Measurements from ENCODE around the gene ADAT3.
"Not testable (repeated sequence)": the region's sequence is repeated elsewhere in the genome, so short reads cannot be mapped to it uniquely, and the experiment has no call there.

ADAT3 gene

DNA sequence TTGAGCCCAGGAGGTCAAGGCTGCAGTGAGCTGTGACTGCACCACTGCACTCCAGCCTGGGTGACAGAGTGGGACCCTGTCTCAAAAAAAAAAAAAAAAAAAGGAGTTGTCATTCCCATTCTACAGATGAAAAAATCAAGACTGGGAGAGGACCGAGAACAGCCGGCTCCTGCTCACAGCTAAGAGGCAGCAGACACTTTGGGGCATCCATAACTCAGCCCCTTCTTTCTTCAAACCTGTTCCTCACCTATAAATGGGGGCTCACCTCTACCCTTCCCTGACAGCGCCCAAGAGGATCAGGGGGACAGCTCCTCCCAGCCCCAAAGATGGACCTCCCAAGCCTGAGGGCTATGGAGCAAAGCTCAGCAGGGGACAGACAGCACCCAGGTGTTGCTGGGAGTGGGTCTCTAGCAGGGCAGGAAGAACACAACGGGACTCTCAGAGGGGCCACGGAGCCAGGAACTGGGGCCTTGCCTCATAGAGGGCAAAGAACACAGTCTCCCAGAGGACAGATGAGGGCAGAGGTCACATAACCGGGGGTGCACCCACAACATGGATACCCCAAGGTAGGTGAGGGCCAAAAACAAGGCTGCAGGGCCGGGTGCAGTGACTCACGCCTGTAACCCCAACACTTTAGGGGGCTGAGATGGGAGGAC, 38.4 kb upstream of the ADAT3 start:
- DNase-seq (ENCODE audit: low read depth in 2 of 2) = no peak

DNA sequence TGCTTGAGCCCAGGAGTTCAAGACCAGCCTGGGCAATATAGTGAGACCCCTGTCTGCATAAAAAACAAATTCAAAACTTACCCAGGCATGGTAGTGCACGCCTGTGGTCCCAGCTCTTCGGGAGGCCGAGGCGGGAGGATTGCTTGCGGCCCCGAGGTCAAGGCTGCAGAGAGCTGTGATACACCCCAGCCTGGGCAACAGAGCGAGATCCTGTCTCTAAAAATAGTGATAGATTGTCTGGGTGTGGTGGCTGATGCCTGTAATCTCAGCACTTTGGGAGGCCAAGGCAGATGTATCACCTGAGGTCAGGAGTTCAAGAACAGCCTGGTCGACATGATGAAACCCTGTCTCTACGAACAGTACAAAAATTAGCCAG, 37.9 kb upstream of the ADAT3 start:
- no peak for DNase-seq (ENCODE audit: low read depth in 2 of 2)

DNA sequence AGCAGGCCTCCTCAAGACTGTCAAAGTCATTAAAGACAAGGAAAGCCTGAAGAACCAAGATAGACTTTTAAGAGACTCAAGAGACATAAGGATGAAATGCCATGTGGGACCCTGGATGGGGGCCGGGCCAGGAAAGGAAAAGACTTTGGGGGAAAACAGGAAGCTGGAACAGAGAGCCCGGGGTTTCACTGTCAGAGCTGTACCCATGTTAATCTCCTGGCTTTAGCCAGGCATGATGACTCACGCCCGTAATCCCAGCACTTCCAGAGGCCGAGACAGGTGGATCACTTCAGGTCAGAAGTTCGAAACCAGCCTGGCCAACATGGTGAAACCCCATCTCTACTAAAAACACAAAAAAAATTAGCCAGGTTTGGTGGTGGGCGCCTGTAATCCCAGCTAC, 36.2 kb upstream of the ADAT3 start:
- DNase-seq (ENCODE audit: low read depth in 2 of 2) = no peak

DNA sequence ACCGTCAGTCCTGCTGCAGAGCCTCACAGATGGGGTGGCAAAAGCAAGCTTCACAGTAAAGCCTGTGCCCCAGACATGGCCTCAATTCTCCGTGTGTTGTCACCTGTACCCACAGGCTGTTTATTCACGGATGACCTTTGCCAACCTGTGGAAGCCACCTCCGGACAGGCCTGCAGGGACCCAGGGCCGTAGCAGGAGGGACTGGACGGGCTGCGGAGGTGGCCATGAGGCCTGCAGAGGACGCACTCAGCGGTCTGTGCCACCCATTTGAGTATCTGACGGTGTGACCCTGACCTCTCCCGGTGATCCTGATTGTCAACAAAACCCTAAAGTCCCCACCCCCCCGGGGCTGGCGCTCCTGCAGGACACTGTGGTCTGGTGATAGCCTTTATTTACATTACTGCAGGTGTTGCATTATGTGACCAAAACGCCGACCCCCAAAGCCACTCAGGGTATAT, 34.0 kb upstream of the ADAT3 start:
- no peak for DNase-seq (ENCODE audit: low read depth in 2 of 2)

DNA sequence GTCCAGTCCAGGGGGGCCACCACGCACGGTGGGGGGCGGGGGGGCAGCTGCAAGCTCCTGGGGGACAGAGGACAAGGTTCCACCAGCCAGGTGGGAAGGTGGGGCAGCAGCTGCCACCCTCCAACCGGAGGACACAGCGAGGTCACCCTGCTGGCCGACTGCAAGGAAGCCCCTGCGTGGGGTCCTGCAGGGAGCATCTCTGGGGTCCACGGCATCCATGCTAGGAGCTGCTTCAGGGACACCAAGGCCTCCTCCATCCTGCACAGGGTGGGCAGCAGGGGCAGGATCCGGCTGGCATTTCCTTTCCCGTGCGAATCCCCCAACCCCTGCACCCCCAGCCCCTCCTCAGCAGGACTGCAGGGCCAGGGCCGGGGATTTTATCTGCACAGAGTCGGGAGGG, 33.6 kb upstream of the ADAT3 start:
- DNase-seq (ENCODE audit: low read depth in 2 of 2) = no peak

DNA sequence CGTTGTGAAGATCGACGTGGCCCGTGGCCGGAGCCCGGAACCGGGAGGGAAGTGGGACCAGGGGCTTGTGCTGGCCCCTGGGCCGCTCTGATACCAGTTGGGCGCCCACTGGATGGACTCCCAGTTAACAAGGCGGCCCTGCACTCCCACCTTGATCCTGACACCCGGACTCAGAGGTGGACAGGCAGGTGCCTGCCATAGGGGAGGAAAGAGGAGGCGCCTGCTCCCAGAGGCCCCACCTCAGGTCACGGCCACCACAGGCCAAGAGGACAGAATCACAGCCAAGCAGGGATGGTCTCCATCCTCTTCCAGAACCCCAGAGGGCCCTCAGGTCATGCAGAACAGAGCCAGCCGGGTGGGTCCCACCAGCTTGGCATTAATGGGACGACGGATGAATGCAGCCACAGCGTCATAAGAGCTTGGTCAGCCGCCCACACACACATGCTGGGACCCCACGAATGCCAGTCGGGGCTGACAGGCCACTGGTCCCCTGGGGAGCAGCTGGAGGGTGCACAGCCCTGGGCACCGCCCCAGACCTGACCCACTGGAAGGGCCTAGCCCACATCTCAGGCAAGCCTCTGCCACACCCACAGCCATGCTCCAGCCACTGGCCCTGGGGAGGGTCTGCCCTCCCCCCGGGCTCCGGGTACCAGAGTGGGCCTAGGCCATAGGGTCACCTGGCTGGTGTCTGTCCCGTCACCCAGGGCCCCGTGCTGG, 32.2 kb upstream of the ADAT3 start:
- DNase-seq (ENCODE audit: low read depth in 2 of 2) = no peak

DNA sequence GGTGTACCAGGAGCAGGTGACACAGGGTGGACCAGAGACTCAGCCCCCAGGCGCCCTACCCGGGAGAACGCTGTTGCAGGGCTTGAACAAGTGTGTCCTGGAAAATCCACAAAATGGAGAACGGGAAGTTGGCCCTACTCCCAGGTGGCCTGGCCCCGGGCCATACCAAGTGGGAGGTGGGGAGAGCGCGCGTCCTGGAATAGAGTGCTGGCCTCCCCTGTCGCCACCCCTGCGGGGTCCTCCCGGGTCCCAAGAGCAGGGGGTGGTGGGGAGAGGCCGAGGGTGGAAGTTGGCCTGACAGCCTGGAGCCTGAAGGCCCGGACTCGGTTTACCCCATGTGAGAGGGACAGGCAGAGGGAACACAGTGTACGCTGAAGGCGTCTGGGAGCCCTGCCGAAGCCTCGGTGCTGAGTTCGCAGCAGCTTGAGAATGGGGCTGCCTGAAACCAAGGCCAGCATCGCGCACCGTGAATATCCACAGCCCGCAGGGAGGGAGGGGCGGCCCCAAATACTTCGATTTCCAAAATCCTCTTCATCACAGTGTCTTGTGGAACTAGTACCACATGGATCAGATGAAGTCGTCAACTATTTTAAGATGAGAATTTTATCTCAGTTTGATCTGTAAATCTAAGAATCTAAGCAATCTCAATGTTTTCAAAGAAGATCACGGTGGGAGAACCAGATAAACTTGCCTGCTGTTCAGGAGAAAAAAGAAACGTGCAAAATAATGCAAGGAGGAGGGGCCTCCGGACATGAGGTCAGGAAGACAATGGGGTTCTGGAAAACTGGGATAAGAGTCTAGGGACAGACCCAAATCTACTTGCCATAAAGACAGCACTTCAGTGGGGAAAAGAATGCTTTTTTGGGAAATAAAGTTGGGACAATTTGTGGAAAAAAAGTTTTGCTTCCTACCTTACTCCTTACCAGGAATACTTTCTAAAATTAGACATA, 31.4 kb upstream of the ADAT3 start:
- DNase-seq (ENCODE audit: low read depth in 2 of 2) = no peak

DNA sequence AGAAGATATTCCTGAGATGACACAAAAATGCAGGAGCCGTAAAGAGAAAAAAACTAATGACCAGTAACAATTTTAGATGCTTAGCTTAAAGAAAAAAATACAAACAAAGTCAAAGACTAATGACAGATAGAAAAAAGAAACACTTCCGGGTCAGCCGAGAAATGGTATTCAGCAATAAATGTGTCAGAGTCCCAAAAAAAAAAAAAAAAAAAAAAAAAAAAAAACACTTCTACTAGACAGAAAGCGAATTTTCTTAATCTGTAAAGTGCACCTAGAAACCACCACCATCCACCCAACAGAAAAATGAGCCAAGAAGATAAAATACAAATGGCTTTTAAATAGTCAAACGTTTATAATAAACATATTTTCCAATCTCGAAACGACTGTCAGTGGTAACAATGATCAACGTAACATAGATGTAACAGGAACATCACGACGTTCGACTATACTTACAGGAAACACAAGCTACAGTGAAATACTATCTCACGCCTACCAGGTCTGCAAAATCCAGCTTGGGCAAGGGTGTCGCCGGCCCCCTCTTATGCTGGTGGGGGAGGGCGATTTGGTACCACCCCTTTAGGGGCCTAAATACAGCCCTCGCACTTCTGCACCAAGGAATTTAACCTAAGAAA, 30.5 kb upstream of the ADAT3 start:
- DNase-seq (ENCODE audit: low read depth in 2 of 2) = no peak

DNA sequence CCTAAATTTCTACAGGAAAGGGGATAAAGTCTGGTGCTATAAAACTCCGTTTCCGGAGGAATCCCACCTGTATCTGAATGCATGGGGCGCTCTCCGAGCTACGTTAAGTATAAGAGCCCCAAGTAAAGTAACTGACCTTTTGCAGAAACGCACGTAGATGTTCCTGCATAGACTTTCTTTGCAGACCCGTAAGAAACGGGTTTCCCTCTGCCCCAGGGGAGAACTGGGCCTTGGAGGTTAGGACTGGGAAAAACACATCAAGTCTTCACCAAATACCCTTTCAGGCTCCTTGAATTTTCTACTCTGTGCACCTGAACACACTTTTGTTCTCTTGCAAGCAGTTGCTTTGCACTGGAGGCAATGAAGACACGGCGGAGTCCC, 29.9 kb upstream of the ADAT3 start:
- DNase-seq (ENCODE audit: low read depth in 2 of 2) = not testable (repeated sequence)

DNA sequence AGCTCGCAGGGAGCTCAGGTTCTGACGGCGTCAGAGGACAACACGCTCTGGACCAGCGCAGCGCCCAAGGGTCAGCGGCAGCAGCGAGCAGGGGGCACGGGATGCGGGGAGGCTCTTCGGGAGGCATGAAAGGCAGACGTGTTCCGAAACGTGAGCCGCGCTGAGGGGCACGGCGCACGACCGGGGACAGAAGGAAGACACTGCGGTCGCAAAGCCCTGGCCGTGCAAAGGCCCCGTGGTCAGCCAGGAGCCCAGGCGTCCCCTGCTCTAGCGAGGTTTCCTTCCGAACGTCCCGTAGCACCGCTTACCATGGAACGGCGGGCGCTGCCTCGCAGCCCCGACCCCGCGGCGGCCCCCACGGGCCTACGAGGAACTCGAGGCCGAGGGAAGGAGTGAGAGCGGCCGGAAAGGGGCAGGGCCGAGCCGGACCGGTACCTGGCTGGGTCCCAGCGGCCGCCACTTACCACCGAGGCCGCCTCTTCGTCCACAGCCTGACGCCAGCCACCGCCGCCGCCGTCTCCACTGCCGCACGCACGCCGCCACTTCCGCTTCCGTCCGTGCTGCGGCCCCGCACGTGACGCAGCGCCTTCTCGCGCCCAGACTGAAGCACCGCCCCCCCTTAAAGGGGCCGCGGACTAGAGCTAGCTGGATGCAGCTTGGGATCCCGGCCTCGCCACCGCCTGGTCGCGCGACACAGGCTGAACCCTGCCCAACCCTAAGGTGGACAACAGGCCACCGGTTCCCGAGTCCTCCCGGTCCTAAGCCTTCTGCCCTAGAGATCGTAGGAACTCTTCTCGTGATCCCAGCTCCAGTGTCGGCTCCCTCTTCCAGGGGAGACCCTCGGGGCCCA, 29.3 kb upstream of the ADAT3 start:
- DNase-seq (ENCODE audit: low read depth in 2 of 2) = peak; percentile 64 to 72

DNA sequence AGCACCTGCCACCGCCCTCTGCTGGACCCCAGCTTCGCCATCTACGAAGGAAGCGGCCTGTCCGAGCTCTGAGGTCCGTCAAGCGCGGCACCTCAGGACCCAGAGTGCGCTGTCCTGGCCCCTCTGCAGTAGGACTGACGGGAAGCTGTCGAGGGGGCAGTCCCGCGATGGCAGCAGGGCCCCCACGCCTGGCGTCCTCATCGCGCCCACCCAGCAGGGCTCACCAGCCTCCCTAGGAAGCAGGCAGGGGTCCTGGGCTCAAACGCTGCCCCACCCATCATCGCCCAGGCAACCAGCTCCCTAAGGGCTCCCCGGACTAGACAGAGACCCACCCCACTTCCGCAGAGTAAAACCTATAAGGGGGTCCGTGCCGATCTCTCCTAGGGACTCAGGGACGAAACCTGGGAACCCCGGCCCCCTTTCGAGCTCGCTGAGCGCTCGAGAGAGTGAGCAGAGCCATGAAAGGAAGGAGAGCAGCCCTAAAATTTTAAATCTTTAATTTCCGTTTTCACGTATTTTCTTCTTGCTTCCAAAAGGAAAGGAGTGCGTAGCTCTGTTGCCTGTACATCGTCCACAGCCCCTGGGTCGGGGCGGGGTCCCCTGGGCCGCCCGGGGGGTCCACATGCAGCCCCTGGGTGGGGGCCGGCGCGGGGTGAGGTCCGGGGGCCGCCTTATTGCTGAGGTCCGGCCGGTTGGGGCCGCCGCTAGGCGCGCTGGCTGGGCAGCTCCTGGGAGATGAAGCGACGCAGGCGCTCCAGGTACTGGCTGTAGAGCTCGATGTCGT, 28.5 kb upstream of the ADAT3 start:
- DNase-seq (ENCODE audit: low read depth in 2 of 2) = not testable (repeated sequence)

DNA sequence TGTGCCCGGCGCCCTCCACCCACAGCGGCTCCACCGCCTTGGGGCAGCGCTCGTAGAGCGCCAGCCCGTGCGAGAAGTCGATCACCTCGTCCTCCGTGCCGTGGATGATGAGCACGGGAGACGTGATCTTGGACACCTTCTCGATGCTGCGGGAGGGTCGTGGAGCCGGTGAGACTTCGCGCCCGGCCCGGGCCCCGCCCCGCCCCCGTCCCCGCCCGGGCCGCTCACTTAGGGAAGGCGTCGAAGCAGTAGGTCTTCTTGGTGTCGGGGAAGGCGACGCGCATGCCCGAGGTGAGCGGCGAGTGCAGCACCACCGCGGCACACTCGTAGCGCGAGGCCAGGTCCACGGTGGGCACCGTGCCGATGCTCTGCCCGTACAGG, 27.9 kb upstream of the ADAT3 start:
- DNase-seq (ENCODE audit: low read depth in 2 of 2) = not testable (repeated sequence)

DNA sequence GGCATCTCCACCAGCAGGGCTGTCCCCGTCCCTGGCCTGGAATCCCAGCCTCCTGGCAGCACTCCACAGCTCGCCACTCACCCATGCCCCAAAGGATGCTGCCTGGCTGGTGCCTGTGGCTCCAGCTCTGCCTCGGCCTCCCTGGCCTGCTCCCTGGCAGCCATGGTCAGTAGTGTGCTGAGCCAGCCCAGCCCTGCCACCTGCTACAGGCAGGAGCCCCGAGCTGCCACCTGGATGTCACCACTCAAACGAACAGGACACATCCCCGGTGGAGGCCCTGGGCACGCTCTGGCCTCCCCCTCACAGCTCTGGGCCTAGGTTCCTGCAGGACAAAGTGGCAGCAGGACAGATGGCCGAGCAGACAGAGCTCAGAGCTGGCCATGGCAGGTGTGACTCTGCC, 26.6 kb upstream of the ADAT3 start:
- not testable (repeated sequence) for DNase-seq (ENCODE audit: low read depth in 2 of 2)

DNA sequence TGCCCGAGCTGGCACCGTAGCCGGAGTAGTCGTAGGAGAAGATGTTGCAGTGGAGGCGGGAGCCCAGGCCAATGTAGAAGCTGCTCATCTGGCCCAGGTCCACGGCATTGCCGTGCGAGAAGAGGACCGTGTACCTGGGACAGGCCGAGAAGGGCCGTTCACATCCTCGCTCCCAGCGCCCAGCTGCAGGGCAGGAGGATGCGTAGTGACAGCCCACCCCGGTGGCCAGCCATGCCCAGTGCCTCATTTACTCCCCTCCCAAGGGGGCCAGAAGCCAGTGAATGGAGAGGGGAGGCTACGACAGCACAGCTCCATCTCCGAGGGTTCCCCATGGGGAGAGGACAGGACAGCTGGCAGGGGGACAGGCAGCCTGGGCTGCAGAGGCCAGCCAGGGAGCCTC, 25.2 kb upstream of the ADAT3 start:
- not testable (repeated sequence) for DNase-seq (ENCODE audit: low read depth in 2 of 2)

DNA sequence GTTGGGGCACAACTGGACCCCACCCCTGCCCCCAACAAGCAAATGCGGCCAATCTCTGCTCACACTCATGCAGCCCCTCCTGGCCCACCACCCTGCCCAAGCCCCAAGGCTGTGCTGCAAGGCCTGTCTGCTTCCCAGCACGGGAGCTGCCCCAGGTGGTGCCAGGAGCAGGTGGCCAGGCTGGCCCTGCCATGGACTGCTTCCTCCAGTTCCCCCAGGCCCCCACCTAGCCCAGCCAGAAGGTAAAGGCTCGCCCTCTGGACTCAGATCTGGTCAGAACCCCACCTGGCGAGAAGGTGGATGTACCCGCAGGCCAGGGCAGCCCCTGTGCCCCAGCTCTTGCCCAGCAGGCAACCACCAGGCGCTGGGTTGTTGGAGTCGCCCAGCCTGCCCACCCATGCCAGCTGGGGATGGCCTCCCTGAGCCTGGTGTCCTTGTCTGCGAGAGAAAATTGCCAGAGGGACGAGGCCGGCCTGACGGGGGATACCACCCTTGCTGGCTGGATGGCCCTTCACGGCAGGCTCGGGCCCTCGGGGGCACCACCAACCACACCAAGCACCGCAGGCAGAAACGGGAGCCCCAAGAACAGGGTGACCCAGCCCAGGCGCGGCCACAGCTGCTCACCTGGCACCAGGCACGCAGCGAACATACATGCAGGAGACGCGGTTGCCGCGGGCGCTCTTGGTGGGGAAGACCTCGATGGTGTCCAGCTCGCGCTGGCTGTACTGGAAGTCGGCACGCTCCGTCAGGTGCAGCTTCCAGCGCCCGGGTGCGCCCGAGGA, 24.4 kb upstream of the ADAT3 start:
- no peak for DNase-seq (ENCODE audit: low read depth in 2 of 2)

DNA sequence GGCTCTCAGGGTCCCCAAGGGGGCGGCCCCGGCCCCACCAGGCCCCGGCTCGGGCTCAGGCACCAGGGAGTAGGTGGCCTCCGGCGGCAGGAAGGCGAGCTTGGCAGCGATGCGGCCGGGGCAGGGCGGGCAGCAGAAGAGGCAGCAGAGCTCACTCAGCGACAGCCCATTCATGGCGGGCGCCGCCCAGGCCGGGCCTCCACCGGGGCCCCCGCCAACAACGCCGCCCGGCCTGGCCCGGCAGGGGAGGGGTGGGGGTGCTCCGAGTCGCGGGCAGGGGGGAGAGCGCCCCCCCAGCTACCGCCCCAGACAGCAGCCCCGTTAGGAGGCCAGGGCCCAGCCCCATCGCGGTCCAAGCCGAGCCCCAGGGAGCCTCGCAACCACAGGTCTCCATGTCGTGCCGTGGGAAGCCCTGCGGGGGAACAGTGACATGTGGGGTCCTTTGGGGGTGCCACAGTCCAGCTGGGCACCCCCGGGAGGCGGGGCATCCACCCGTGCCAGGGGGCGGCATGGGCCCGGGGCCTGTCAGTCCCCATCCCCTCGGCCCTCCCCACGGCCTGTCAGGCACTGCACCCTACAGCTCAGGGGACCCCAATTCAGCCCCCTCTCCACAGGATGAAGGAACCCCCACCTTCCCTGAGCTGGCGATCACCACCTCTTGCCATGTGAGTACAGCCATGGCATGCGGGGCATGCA, 23.7 kb upstream of the ADAT3 start:
- DNase-seq (ENCODE audit: low read depth in 2 of 2) = not testable (repeated sequence)

DNA sequence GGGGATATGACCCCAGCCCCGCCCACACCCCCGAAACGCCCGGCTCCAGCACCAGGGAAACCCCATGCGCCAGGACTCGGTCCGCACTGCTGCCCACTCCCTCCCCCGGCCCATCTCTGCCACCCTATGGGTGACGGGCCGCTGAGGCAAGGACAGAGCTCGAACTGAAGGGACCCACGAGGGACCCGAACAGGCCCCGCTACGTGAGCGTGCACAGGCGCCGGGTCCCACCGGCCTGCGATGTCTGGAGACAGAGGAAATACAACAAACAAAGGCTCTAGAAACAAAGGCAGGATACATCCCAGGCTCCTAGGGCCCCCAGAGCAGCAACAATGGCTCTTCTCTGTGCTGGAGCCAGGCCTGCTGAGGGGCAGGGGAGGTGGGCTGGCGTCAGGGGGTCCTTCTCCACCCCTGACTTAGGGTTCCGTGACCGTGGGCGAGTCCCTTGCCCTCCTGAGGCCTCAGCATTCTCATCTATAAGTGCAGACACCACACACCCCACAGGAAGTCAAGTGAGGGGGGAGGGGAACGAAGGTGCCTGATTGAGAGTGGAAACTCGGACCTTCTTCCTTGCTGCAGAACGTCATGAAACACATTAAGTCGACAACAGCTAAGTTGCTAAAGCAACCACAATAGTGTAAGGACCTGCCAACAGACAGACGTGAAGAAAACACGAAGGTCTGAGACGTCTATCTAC, 23.0 kb upstream of the ADAT3 start:
- DNase-seq (ENCODE audit: low read depth in 2 of 2) = no peak

Measured in fibroblast of skin of left quadriceps (primary cell).